ENCODE measurements around the gene ARRDC2. TPM values are rescaled to one million over a fixed set of nuclear protein-coding genes. Genes with fewer than 3 reads are reported as not detected.

ARRDC2 gene
- total RNA-seq, 1 experiment from 2014 or later: 15.5 TPM

GRCh38 chr19:18021121-18021755 is 13.3 kb downstream of the ARRDC2 start:
- BruUV-seq (replicated peaks): no TSS peak
- no peaks in the 10 kb centered on the region for H3K27me3 ChIP-seq (ENCODE audit: insufficient read depth, low read depth)
- peak; percentile 68 to 77 for DNase-seq
- ChIA-PET POLR2A (ENCODE audit: unreplicated experiment) (no interaction called here), CTCF (no interaction called here)
- intact Hi-C loops (cut with micrococcal nuclease; ENCODE audit: unreplicated experiment): loop anchor here (5.0 kb wide), 1 partner anchor 36 kb away; no protein-coding TSS in a partner anchor
- peak overlapping the region; percentile 78 for H3K4me2 ChIP-seq
- H3K4me3 ChIP-seq: peak overlapping the region; percentile 56
- TF ChIP-seq EZH2 (IDR thresholded peaks at IDR 0.05; ENCODE audit: low read depth): no peak
- TF ChIP-seq, protein P1, sequence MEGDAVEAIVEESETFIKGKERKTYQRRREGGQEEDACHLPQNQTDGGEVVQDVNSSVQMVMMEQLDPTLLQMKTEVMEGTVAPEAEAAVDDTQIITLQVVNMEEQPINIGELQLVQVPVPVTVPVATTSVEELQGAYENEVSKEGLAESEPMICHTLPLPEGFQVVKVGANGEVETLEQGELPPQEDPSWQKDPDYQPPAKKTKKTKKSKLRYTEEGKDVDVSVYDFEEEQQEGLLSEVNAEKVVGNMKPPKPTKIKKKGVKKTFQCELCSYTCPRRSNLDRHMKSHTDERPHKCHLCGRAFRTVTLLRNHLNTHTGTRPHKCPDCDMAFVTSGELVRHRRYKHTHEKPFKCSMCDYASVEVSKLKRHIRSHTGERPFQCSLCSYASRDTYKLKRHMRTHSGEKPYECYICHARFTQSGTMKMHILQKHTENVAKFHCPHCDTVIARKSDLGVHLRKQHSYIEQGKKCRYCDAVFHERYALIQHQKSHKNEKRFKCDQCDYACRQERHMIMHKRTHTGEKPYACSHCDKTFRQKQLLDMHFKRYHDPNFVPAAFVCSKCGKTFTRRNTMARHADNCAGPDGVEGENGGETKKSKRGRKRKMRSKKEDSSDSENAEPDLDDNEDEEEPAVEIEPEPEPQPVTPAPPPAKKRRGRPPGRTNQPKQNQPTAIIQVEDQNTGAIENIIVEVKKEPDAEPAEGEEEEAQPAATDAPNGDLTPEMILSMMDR (conservative IDR thresholded peaks at IDR 0.05): no peak
- no peaks in the 10 kb centered on the region for H3K9me3 ChIP-seq (ENCODE audit: insufficient read depth, low read depth)
- peak overlapping the region; percentile 83 for H3K27ac ChIP-seq
- no peaks in the 10 kb centered on the region for H3K9me2 ChIP-seq (ENCODE audit: insufficient read depth)
- no peaks in the 10 kb centered on the region for H3K36me3 ChIP-seq (ENCODE audit: low read depth)
- peaks cover 31% of the 10 kb centered on the region; the same call in 1 of the 2 replicates for H3F3A ChIP-seq (ENCODE audit: insufficient read depth, low read depth)
- peaks cover 19% of the 10 kb centered on the region for H3K4me1 ChIP-seq (replicated peaks; ENCODE audit: insufficient read depth)
- no peaks in the 10 kb centered on the region for H4K20me1 ChIP-seq (ENCODE audit: insufficient read depth)
- peaks cover 8% of the 10 kb centered on the region; the same call in 1 of the 2 replicates for H3K79me2 ChIP-seq (ENCODE audit: low read depth)
- H2AFZ ChIP-seq: peak overlapping the region; percentile 78

- TF ChIP-seq EZH2 (IDR thresholded peaks at IDR 0.05; ENCODE audit: low read depth): no peak
- TF ChIP-seq, protein P1 (conservative IDR thresholded peaks at IDR 0.05): no peak
- Histone ChIP-seq H2AFZ (no peak overlapping the region), H3K4me1 (replicated peaks; ENCODE audit: insufficient read depth) (peaks cover 21% of the 10 kb centered on the region), H4K20me1 (ENCODE audit: insufficient read depth) (no peaks in the 10 kb centered on the region), H3K36me3 (ENCODE audit: low read depth) (no peaks in the 10 kb centered on the region), H3K4me2 (peak overlapping the region; percentile 78; the same call in 1 of the 2 replicates), H3K79me2 (ENCODE audit: low read depth) (peaks cover 8% of the 10 kb centered on the region; the same call in 1 of the 2 replicates), H3K27ac (no peak overlapping the region), H3K9me2 (ENCODE audit: insufficient read depth) (no peaks in the 10 kb centered on the region), H3K27me3 (ENCODE audit: insufficient read depth, low read depth) (no peaks in the 10 kb centered on the region), H3K4me3 (no peak overlapping the region; the same call in 1 of the 2 replicates), H3K9me3 (ENCODE audit: insufficient read depth, low read depth) (no peaks in the 10 kb centered on the region), H3F3A (ENCODE audit: insufficient read depth, low read depth) (peaks cover 27% of the 10 kb centered on the region)
- DNase-seq: no peak
- intact Hi-C loops (cut with micrococcal nuclease; ENCODE audit: unreplicated experiment): loop anchor here (5.0 kb wide), 1 partner anchor 34 kb away; no protein-coding TSS in a partner anchor
- POLR2A ChIA-PET (ENCODE audit: unreplicated experiment): interaction anchor here (0.5 to 0.6 kb wide), 2 partner anchors 21 to 134 kb away, joined by 9 to 13 read pairs; no protein-coding TSS in a partner anchor
- CTCF ChIA-PET: interaction anchor here (0.6 to 0.7 kb wide), 4 partner anchors 13 to 154 kb away, joined by 3 to 11 read pairs (median 6); no protein-coding TSS in a partner anchor
- no TSS peak for BruUV-seq (replicated peaks)
Measured at GRCh38 chr19:18023622-18024251, 15.8 kb downstream of the ARRDC2 start.

GRCh38 chr19:18027151-18027550 is 19.2 kb downstream of the ARRDC2 start:
- TF ChIP-seq, protein P1 (conservative IDR thresholded peaks at IDR 0.05): no peak
- TF ChIP-seq EZH2 (IDR thresholded peaks at IDR 0.05; ENCODE audit: low read depth): no peak
- no TSS peak for BruUV-seq (replicated peaks)
- Histone ChIP-seq H3K36me3 (ENCODE audit: low read depth) (no peaks in the 10 kb centered on the region), H3K4me1 (replicated peaks; ENCODE audit: insufficient read depth) (peaks cover 26% of the 10 kb centered on the region), H2AFZ (no peak overlapping the region), H3K9me2 (ENCODE audit: insufficient read depth) (no peaks in the 10 kb centered on the region), H3K4me2 (no peak overlapping the region), H3K9me3 (ENCODE audit: insufficient read depth, low read depth) (no peaks in the 10 kb centered on the region), H3F3A (ENCODE audit: insufficient read depth, low read depth) (peaks cover 34% of the 10 kb centered on the region), H4K20me1 (ENCODE audit: insufficient read depth) (no peaks in the 10 kb centered on the region), H3K79me2 (ENCODE audit: low read depth) (peaks cover 8% of the 10 kb centered on the region; the same call in 1 of the 2 replicates), H3K27ac (no peak overlapping the region), H3K27me3 (ENCODE audit: insufficient read depth, low read depth) (no peaks in the 10 kb centered on the region), H3K4me3 (no peak overlapping the region)
- no peak for DNase-seq
- ChIA-PET POLR2A (ENCODE audit: unreplicated experiment) (no interaction called here), CTCF (no interaction called here)
- intact Hi-C loops (cut with micrococcal nuclease; ENCODE audit: unreplicated experiment): no loop called here

Data from PC-9 (cell line).